ENCODE measurements around the gene CHCHD6.

The CHCHD6 gene

GRCh38 chr3:126939733-126940132 is 235.7 kb downstream of the CHCHD6 start:
- DNase-seq (ENCODE audit: low read depth), result no peak

- DNase-seq (ENCODE audit: low read depth), result no peak
Observed at GRCh38 chr3:126941721-126942270, 237.8 kb downstream of the CHCHD6 start.

GRCh38 chr3:126944089-126944965 is 240.3 kb downstream of the CHCHD6 start:
- no peak for DNase-seq (ENCODE audit: low read depth)

- no peak for DNase-seq (ENCODE audit: low read depth)
Observed at GRCh38 chr3:126945171-126945721, 241.2 kb downstream of the CHCHD6 start.

GRCh38 chr3:126945891-126946290 is 241.9 kb downstream of the CHCHD6 start:
- no peak for DNase-seq (ENCODE audit: low read depth)

GRCh38 chr3:126946405-126946804 is 242.4 kb downstream of the CHCHD6 start:
- DNase-seq (ENCODE audit: low read depth), result no peak

- no peak for DNase-seq (ENCODE audit: low read depth)
Observed at GRCh38 chr3:126947429-126947828, 243.4 kb downstream of the CHCHD6 start.

- DNase-seq (ENCODE audit: low read depth), result no peak
Observed at GRCh38 chr3:126948980-126949535, 245.0 kb downstream of the CHCHD6 start.

GRCh38 chr3:126951561-126951960 is 247.5 kb downstream of the CHCHD6 start:
- DNase-seq (ENCODE audit: low read depth), result no peak

GRCh38 chr3:126952261-126952982 is 248.4 kb downstream of the CHCHD6 start:
- DNase-seq (ENCODE audit: low read depth), result no peak

GRCh38 chr3:126952983-126953660 is 249.1 kb downstream of the CHCHD6 start:
- no peak for DNase-seq (ENCODE audit: low read depth)

GRCh38 chr3:126954141-126954842 is 250.3 kb downstream of the CHCHD6 start:
- DNase-seq (ENCODE audit: low read depth), result no peak

GRCh38 chr3:126955004-126955790 is 251.2 kb downstream of the CHCHD6 start:
- DNase-seq (ENCODE audit: low read depth), result no peak

- DNase-seq (ENCODE audit: low read depth), result no peak
Observed at GRCh38 chr3:126956361-126956760, 252.3 kb downstream of the CHCHD6 start.

GRCh38 chr3:126956866-126957650 is 253.0 kb downstream of the CHCHD6 start:
- no peak for DNase-seq (ENCODE audit: low read depth)

GRCh38 chr3:126957776-126958637 is 254.0 kb downstream of the CHCHD6 start:
- no peak for DNase-seq (ENCODE audit: low read depth)

GRCh38 chr3:126958638-126959085 is 254.6 kb downstream of the CHCHD6 start:
- no peak for DNase-seq (ENCODE audit: low read depth)

- DNase-seq (ENCODE audit: low read depth), result no peak
Observed at GRCh38 chr3:126959136-126959920, 255.3 kb downstream of the CHCHD6 start.

Measured in activated T-helper 1 cell treated with Interleukin-2 at 50 U/mL for 16 hours (primary cell).